ENCODE measurements around the gene MRPS10.
"Not testable (repeated sequence)": the region's sequence is repeated elsewhere in the genome, so short reads cannot be mapped to it uniquely, and the experiment has no call there.

Gene MRPS10

GRCh38 chr6:42237857-42238256, 20.2 kb upstream of the MRPS10 start:
- no peak for DNase-seq

GRCh38 chr6:42236682-42237473, 19.2 kb upstream of the MRPS10 start:
- DNase-seq: no peak

- DNase-seq: no peak
These were observed 18.4 kb upstream of the MRPS10 start for GRCh38 chr6:42236030-42236429.

GRCh38 chr6:42232035-42232434, 14.4 kb upstream of the MRPS10 start:
- DNase-seq: no peak

- DNase-seq: no peak
These were observed 13.0 kb upstream of the MRPS10 start for GRCh38 chr6:42230345-42231321.

GRCh38 chr6:42229506-42230119, 12.0 kb upstream of the MRPS10 start:
- DNase-seq: no peak

- DNase-seq: no peak
These were observed 10.6 kb upstream of the MRPS10 start for GRCh38 chr6:42228305-42228704.

- DNase-seq: no peak
These were observed 9.7 kb upstream of the MRPS10 start for GRCh38 chr6:42227173-42227850.

- DNase-seq: no peak
These were observed 9.0 kb upstream of the MRPS10 start for GRCh38 chr6:42226645-42227143.

GRCh38 chr6:42226161-42226611, 8.5 kb upstream of the MRPS10 start:
- no peak for DNase-seq

GRCh38 chr6:42225419-42225818, 7.8 kb upstream of the MRPS10 start:
- no peak for DNase-seq

GRCh38 chr6:42225029-42225339, 7.3 kb upstream of the MRPS10 start:
- DNase-seq: peak; percentile 6

GRCh38 chr6:42224222-42225028, 6.8 kb upstream of the MRPS10 start:
- DNase-seq: peak; percentile 60

- no peak for DNase-seq
These were observed 4.8 kb upstream of the MRPS10 start for GRCh38 chr6:42222448-42222847.

- DNase-seq: no peak
These were observed 3.9 kb upstream of the MRPS10 start for GRCh38 chr6:42221546-42221945.

- DNase-seq: no peak
These were observed 3.1 kb upstream of the MRPS10 start for GRCh38 chr6:42220807-42221206.

GRCh38 chr6:42217157-42217518, 523 bp downstream of the MRPS10 start:
- DNase-seq: peak; percentile 6

- DNase-seq: not testable (repeated sequence)
These were observed 1.2 kb downstream of the MRPS10 start for GRCh38 chr6:42216495-42216894.

- no peak for DNase-seq
These were observed 5.2 kb downstream of the MRPS10 start for GRCh38 chr6:42212442-42212841.

GRCh38 chr6:42211726-42212125, 5.9 kb downstream of the MRPS10 start:
- peak; percentile 5 for DNase-seq

GRCh38 chr6:42210551-42210950, 7.1 kb downstream of the MRPS10 start:
- DNase-seq: no peak

GRCh38 chr6:42207559-42207958, 10.1 kb downstream of the MRPS10 start:
- DNase-seq: not testable (repeated sequence)

Data from inflammatory macrophage treated with lipopolysaccharide for 4 hours (primary cell).